OCI-LY7 (cell line): ENCODE results near the gene COL4A1. TPM values are rescaled to one million over a fixed set of nuclear protein-coding genes. Genes with fewer than 3 reads are reported as not detected.

Experiments used
- BruUV-seq: library from RNA; stranded (reverse); fragments of 400-500 nt; replicated peaks from 2 replicates; lab custom pipeline; 2021; lab: Mats Ljungman, UMichigan
- CTCF ChIA-PET: fragments of 300-600 bp; sonication (Branson Sonifier 250); formaldehyde crosslinking; loops from one replicate; lab custom pipeline; 2022; ENCODE audit warnings: antibody characterized with exemption; ENCODE audit not compliant: unreplicated experiment; lab: Charles Lee
- POLR2A ChIA-PET: fragments of 300-600 bp; sonication (Branson Sonifier 250); formaldehyde crosslinking; loops from one replicate; lab custom pipeline; 2022; ENCODE audit warnings: antibody characterized with exemption; lab: Charles Lee
- DNase-seq: peaks from one replicate; pipeline ENCODE4 v3.0.0-alpha.2; 2015; ENCODE audit warnings: low spot score
- H2AFZ ChIP-seq: fragments of 200-600 bp; sonication (generic), shearing (Covaris generic); 2 replicates; pipeline ENCODE4 v1.6.1; 2014; ENCODE audit warnings: mild to moderate bottlenecking, antibody characterized with exemption, low read length, moderate library complexity
- H3K27ac ChIP-seq: fragments of 200-600 bp; sonication (generic); 2 replicates; pipeline ENCODE4 v1.5.1; 2014; ENCODE audit warnings: mixed run types, low read depth, mild to moderate bottlenecking, moderate library complexity, low read length, inconsistent platforms; ENCODE audit not compliant: poor library complexity, severe bottlenecking
- H3K36me3 ChIP-seq: fragments of 200-600 bp; sonication (generic); 2 replicates; pipeline ENCODE4 v1.6.1; 2014; ENCODE audit warnings: mild to moderate bottlenecking, antibody characterized with exemption, low read length, moderate library complexity, mixed read lengths; ENCODE audit not compliant: insufficient read depth
- H3K4me1 ChIP-seq: fragments of 200-600 bp; sonication (generic); 2 replicates; pipeline ENCODE4 v1.5.1; 2014; ENCODE audit warnings: mild to moderate bottlenecking, low read length; ENCODE audit not compliant: insufficient read depth, poor library complexity, severe bottlenecking
- H3K4me2 ChIP-seq: fragments of 200-600 bp; sonication (generic); 2 replicates; pipeline ENCODE4 v1.6.1; 2014; ENCODE audit warnings: mild to moderate bottlenecking, low read length
- H3K4me3 ChIP-seq: fragments of 200-600 bp; sonication (generic); 2 replicates; pipeline ENCODE4 v1.5.1; 2014; ENCODE audit warnings: mild to moderate bottlenecking, low read depth, low read length; ENCODE audit not compliant: poor library complexity, severe bottlenecking
- H3K79me2 ChIP-seq: fragments of 200-600 bp; sonication (generic); 2 replicates; pipeline ENCODE4 v1.6.1; 2016; ENCODE audit warnings: low read depth, mild to moderate bottlenecking, low read length, moderate library complexity, mixed read lengths; ENCODE audit not compliant: insufficient read depth
- H3K9me2 ChIP-seq: fragments of 200-600 bp; sonication (generic); 2 replicates; pipeline ENCODE4 v1.6.1; 2016; ENCODE audit warnings: mild to moderate bottlenecking, low read length, mixed read lengths; ENCODE audit not compliant: insufficient read depth
- H3K9me3 ChIP-seq: fragments of 200-600 bp; sonication (generic); 2 replicates; pipeline ENCODE4 v1.6.1; 2014; ENCODE audit warnings: mild to moderate bottlenecking, mixed run types, low read length, mixed read lengths
- H4K20me1 ChIP-seq: fragments of 200-600 bp; sonication (generic); 2 replicates; pipeline ENCODE4 v1.6.1; 2014; ENCODE audit warnings: mild to moderate bottlenecking, antibody characterized with exemption, low read length, moderate library complexity, mixed read lengths; ENCODE audit not compliant: insufficient read depth
- EZH2phosphoT487 ChIP-seq: fragments of 200-600 bp; sonication (generic); IDR thresholded peaks from 2 replicates; pipeline ENCODE4 v1.6.1; 2018; ENCODE audit warnings: low read depth, borderline replicate concordance, mild to moderate bottlenecking, mixed run types, antibody characterized with exemption, low read length, moderate library complexity, mixed read lengths
- intact Hi-C: fragments of 100-400 bp; cut with micrococcal nuclease; formaldehyde crosslinking; loops from one replicate; pipeline ENCODE4 v1.10.0; 2022; ENCODE audit not compliant: unreplicated experiment
- total RNA-seq, 2 experiments: library from RNA; depleted of rRNA in 1 of 2; stranded (reverse); fragments of >200 nt in 1 of 2; shearing (Covaris generic) in 1 of 2; gene quantifications; 2 replicates each; pipeline ENCODE4 v1.2.3, GENCODE V29; 2014 to 2022
- TF ChIP-seq, protein P1 (sequence below): fragments of 200-600 bp; sonication (generic); conservative IDR thresholded peaks from 2 replicates; pipeline ENCODE4 v1.5.1; 2014; ENCODE audit warnings: mild to moderate bottlenecking, antibody characterized with exemption, low read length, moderate library complexity, mixed read lengths

COL4A1 gene
- total RNA-seq, 2 experiments from 2014 or later = 0.06 TPM; not detected in 1

DNA sequence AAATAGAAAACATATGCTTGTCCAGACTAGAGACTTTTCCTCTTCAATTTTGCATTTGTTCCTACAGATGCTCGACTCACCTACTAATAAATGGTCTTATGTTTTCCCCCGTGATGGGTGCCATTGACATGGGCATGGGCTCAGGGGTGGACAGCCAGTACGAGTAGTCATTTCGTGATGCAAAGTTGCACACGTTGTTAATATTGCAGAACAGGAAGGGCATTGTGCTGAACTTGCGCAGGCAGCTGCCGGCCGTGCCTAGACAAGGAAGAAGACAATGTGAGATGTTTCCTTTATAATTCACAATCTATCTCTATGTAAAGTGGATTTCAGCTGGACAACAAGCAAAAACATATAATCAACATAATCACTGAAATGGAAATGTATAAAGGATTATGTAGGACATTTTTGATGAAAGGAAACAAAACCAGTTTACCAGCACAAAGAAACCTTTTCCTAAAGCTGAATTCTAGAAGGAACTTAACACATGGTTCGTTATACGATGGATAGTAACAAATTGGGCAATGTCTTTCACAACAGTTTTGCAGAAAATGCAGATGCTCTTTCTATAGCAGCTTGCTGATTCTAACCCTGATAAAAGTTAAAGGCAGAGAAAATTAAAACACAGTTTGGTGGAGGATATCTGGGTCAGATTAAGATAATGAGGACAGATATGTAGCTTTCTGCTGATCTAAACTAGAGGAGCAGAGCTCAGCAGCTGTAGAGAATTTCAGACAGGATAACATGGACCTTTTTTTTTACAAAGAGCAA is 145.7 kb downstream of the COL4A1 start:
- TF ChIP-seq, protein P1, sequence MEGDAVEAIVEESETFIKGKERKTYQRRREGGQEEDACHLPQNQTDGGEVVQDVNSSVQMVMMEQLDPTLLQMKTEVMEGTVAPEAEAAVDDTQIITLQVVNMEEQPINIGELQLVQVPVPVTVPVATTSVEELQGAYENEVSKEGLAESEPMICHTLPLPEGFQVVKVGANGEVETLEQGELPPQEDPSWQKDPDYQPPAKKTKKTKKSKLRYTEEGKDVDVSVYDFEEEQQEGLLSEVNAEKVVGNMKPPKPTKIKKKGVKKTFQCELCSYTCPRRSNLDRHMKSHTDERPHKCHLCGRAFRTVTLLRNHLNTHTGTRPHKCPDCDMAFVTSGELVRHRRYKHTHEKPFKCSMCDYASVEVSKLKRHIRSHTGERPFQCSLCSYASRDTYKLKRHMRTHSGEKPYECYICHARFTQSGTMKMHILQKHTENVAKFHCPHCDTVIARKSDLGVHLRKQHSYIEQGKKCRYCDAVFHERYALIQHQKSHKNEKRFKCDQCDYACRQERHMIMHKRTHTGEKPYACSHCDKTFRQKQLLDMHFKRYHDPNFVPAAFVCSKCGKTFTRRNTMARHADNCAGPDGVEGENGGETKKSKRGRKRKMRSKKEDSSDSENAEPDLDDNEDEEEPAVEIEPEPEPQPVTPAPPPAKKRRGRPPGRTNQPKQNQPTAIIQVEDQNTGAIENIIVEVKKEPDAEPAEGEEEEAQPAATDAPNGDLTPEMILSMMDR = no peak
- TF ChIP-seq EZH2phosphoT487 = no peak
- intact Hi-C loops = no loop called here
- POLR2A ChIA-PET = no interaction called here

DNA sequence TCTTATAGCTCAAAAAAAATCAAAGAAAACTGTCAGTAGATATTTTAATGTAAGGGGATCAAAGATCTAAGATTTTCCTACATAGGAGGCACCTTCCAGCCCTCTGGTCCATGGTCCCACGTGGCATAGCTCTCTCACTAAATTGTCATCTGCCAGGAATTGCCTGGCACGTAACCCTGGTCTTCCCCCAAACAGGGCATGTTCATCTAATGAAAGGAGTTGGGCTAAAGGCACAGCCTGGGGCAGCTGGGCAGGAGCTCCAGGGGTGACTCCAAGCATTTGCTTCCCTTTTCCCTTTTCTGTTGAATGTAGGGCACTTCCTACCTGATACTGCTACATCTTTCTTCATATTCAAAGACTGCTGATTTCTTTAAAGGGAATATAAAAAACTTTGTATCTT is 148.7 kb downstream of the COL4A1 start:
- no peaks in the 10 kb centered on the region for H3K4me1 ChIP-seq
- no peaks in the 10 kb centered on the region for H3K79me2 ChIP-seq
- no peaks in the 10 kb centered on the region for H3K9me2 ChIP-seq
- intact Hi-C loops = no loop called here
- BruUV-seq = no TSS peak
- no peak overlapping the region for H3K27ac ChIP-seq
- no peak overlapping the region for H3K4me3 ChIP-seq
- H3K4me2 ChIP-seq = no peak overlapping the region
- H4K20me1 ChIP-seq = no peaks in the 10 kb centered on the region
- ChIA-PET CTCF (no interaction called here), POLR2A (interaction anchor here (0.6 kb wide), 1 partner anchor 1140 kb away, joined by 3 read pairs; no protein-coding TSS in a partner anchor)
- TF ChIP-seq, protein P1 = no peak
- TF ChIP-seq EZH2phosphoT487 = no peak
- no peaks in the 10 kb centered on the region for H3K36me3 ChIP-seq
- H3K9me3 ChIP-seq = no peaks in the 10 kb centered on the region
- no peak for DNase-seq
- no peak overlapping the region for H2AFZ ChIP-seq

More for the DNA sequence above, 145.7 kb downstream of the COL4A1 start:
- H3K36me3 ChIP-seq = no peaks in the 10 kb centered on the region
- CTCF ChIA-PET = no interaction called here
- no peaks in the 10 kb centered on the region for H3K9me2 ChIP-seq
- no TSS peak for BruUV-seq
- H3K4me1 ChIP-seq = no peaks in the 10 kb centered on the region
- no peak overlapping the region for H3K27ac ChIP-seq
- no peaks in the 10 kb centered on the region for H4K20me1 ChIP-seq
- H2AFZ ChIP-seq = no peak overlapping the region
- DNase-seq = no peak
- no peak overlapping the region for H3K4me3 ChIP-seq
- H3K79me2 ChIP-seq = no peaks in the 10 kb centered on the region
- no peak overlapping the region for H3K4me2 ChIP-seq
- H3K9me3 ChIP-seq = no peaks in the 10 kb centered on the region

DNA sequence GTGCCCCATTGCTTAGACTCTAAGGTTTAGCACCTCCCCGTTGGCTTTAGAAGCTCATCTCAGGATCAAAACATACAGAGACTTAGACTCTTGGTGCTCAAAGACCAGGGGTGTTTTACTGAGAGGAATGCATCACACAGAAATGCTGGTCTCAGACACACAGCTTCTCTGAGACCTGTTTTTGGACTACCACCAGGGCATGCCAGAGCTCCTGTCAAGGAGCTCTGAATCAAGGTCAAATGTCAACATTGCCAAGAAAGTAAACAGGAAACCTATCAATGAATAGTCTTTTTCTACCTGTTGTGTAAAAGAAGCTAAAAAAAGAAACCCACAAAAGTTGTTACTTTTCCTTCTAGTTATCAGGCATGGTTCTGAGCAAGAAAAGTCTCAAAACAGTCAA is 149.2 kb downstream of the COL4A1 start:
- Histone ChIP-seq H3K79me2 (no peaks in the 10 kb centered on the region), H3K4me3 (no peak overlapping the region), H3K27ac (no peak overlapping the region), H3K9me2 (no peaks in the 10 kb centered on the region), H4K20me1 (no peaks in the 10 kb centered on the region), H3K36me3 (no peaks in the 10 kb centered on the region), H3K4me1 (no peaks in the 10 kb centered on the region), H3K9me3 (no peaks in the 10 kb centered on the region), H3K4me2 (no peak overlapping the region), H2AFZ (no peak overlapping the region)
- CTCF ChIA-PET = no interaction called here
- BruUV-seq = no TSS peak
- intact Hi-C loops = no loop called here
- TF ChIP-seq, protein P1 = no peak
- no peak for TF ChIP-seq EZH2phosphoT487
- POLR2A ChIA-PET = interaction anchor here (0.6 kb wide), 1 partner anchor 1117 kb away, joined by 3 read pairs; no protein-coding TSS in a partner anchor
- DNase-seq = no peak
